IMR-90 (cell line): ENCODE results near the gene BTBD9.

Experiments
- CEBPB ChIP-seq: IDR thresholded peaks from 2 replicates; pipeline ENCODE4 v1.6.1; 2012; ENCODE audit warnings: low read depth, low read length, improper control_type of control experiment
- CHD1 ChIP-seq: IDR thresholded peaks from 2 replicates; pipeline ENCODE4 v1.6.1; 2012; ENCODE audit warnings: low read depth, low read length, improper control_type of control experiment
- CTCF ChIP-seq: conservative IDR thresholded peaks from 2 replicates; pipeline ENCODE4 v1.5.1; 2012; ENCODE audit warnings: mild to moderate bottlenecking, low read depth, low read length, improper control_type of control experiment
- ELK1 ChIP-seq: fragments of 150-350 bp; IDR thresholded peaks from 2 replicates; pipeline ENCODE4 v1.6.1; 2016; ENCODE audit warnings: low read depth, mild to moderate bottlenecking, low read length, moderate library complexity, borderline replicate concordance
- MAFK ChIP-seq: IDR thresholded peaks from 2 replicates; pipeline ENCODE4 v1.6.1; 2012; ENCODE audit warnings: low read depth, low read length, improper control_type of control experiment
- MAZ ChIP-seq: IDR thresholded peaks from 2 replicates; pipeline ENCODE4 v1.6.1; 2012; ENCODE audit warnings: low read depth, mild to moderate bottlenecking, low read length, improper control_type of control experiment, moderate library complexity, borderline replicate concordance
- MXI1 ChIP-seq: IDR thresholded peaks from 2 replicates; pipeline ENCODE4 v1.6.1; 2012; ENCODE audit warnings: low read depth, mild to moderate bottlenecking, low read length, moderate library complexity, borderline replicate concordance
- POLR2A ChIP-seq: IDR thresholded peaks from 2 replicates; pipeline ENCODE4 v1.6.1; 2012; ENCODE audit warnings: mild to moderate bottlenecking, low read depth, low read length
- RAD21 ChIP-seq: IDR thresholded peaks from 2 replicates; pipeline ENCODE4 v1.6.1; 2012; ENCODE audit warnings: low read length, improper control_type of control experiment
- SMC3 ChIP-seq: fragments of 150-350 bp; IDR thresholded peaks from 2 replicates; pipeline ENCODE4 v1.6.1; 2016; ENCODE audit warnings: low read depth, mild to moderate bottlenecking, antibody characterized with exemption, low read length, moderate library complexity
- USF2 ChIP-seq: fragments of 150-350 bp; IDR thresholded peaks from 2 replicates; pipeline ENCODE4 v1.6.1; 2017; ENCODE audit warnings: mild to moderate bottlenecking, antibody characterized with exemption, low read length, low read depth

- TF ChIP-seq RAD21 (no peak), CTCF (no peak), POLR2A (no peak), ELK1 (no peak), CEBPB (no peak), USF2 (no peak), CHD1 (no peak), MAFK (no peak), MXI1 (no peak), MAZ (no peak), SMC3 (no peak)
Measured at GRCh38 chr6:38375341-38375740, 264.4 kb downstream of the BTBD9 start.
